Measurements from ENCODE around the gene VSTM2L.

DNA sequence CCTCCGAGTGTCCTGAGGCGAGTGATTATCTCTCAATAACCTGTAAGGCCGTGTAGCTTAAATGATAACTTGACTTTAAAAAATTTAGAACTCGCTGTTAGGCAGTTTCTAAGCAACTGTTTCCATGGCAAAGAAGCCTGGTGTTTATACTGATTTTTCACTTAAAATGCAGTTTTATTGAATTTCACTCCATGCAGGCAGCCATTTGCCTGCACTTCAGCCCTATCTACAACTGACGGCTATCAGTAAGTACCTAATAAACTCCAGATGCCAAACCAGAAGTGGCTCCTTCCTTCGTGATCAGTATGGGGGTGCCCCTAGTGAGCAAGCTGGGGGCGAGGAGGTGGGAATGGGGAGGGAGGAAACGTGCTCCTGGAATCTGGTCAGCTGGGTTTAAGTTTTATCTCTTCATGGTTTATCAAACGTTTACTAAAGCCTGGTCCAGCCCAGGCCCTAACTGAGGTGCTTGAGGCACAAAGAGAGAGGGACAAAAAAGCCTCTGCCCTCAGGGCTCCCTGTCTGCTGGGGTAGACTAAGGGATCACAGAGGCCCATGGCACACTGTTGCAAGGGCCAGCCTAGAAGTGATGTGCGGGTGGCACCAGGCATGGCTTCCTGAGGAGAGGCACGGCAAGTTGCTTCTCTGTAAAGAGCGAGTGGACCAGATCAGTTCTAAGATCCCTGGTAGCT is 84.8 kb downstream of the VSTM2L start:
- no peak for TF ChIP-seq REST (IDR thresholded peaks at IDR 0.05; ENCODE audit: insufficient read depth in 1 of 2, low read depth in 2 of 2, low read length in 2 of 2)
- no peak for TF ChIP-seq SIN3A (IDR thresholded peaks at IDR 0.05; ENCODE audit: borderline replicate concordance, insufficient read depth, low read length)
